ENCODE measurements around the gene ZNF770. TPM values are rescaled to one million over a fixed set of nuclear protein-coding genes. Genes with fewer than 3 reads are reported as not detected.
"Not testable (repeated sequence)": the region's sequence is repeated elsewhere in the genome, so short reads cannot be mapped to it uniquely, and the experiment has no call there.

Gene ZNF770
- total RNA-seq, 1 experiment from 2014 or later: 26.9 TPM

DNA sequence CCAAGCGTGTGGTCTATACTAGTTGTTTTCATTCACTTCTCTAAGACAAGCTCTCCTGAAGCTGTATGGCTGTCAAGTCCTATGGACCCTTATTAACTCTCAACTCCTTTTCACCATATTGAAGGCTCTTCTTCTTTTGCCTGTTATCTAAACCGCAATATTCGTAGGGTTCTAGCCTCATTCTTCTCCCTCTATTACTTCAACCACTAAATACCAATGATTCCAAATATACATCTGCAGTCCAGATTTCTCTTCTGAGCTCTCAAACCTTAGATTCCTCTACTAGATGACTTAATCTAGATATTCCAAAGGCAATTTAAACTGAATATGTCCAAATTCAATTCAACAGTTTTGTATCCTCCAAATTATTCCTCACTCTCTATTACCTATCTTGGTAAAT, 43.2 kb downstream of the ZNF770 start:
- Histone ChIP-seq H3K36me3 (ENCODE audit: low read depth, low read length) (peaks cover 33% of the 10 kb centered on the region), H4K20me1 (ENCODE audit: low read length) (no peaks in the 10 kb centered on the region), H3K4me3 (ENCODE audit: low read length) (no peak overlapping the region), H3K27me3 (ENCODE audit: low read length) (no peaks in the 10 kb centered on the region), H3K9me3 (ENCODE audit: low read length) (no peaks in the 10 kb centered on the region), H3F3A (ENCODE audit: low read length, unreplicated experiment) (no peaks in the 10 kb centered on the region), H2AFZ (ENCODE audit: low read length) (no peak overlapping the region), H3K9ac (ENCODE audit: low read length) (no peak overlapping the region), H3K9me2 (replicated peaks; ENCODE audit: low read length) (no peaks in the 10 kb centered on the region), H3K79me2 (ENCODE audit: low read length) (no peaks in the 10 kb centered on the region), H3K4me2 (ENCODE audit: low read length) (no peak overlapping the region), H3K4me1 (ENCODE audit: insufficient read depth, low read length) (no peaks in the 10 kb centered on the region), H3K27ac (ENCODE audit: low read length) (no peak overlapping the region)
- TF ChIP-seq CTCF (conservative IDR thresholded peaks at IDR 0.05; ENCODE audit: low read depth, low read length) (no peak), EZH2phosphoT487 (IDR thresholded peaks at IDR 0.05; ENCODE audit: borderline replicate concordance, low read length) (no peak), EZH2 (IDR thresholded peaks at IDR 0.05; ENCODE audit: low read length, unreplicated experiment) (no peak)
- intact Hi-C loops (cut with micrococcal nuclease): no loop called here
- ChIA-PET POLR2A (ENCODE audit: unreplicated experiment) (interaction anchor here (0.6 kb wide), 1 partner anchor 202 kb away, joined by 4 read pairs; no protein-coding TSS in a partner anchor), CTCF (interaction anchor here (1.0 kb wide), 1 partner anchor 237 kb away, joined by 3 read pairs; no protein-coding TSS in a partner anchor)
- ATAC-seq: no peak
- no TSS peak for BruUV-seq (replicated peaks)
- no peak for DNase-seq

DNA sequence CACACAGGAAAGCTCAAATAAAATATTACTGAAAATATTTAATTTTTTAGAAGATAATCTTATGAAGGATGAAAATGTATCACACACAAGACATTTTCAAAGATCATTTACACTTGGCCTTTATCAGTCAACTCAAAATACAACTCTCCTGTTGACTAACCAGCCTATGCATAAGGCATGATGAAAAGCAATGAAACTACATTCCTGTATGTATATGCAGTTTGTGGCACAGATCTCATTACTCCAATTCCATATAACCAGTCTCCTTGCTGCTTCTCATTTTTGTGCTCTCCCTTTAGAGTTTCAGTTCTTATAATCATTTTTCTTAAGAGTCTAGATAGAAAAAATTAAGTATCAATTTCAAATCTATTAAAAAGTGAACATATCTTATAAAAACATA, 44.4 kb downstream of the ZNF770 start:
- no peaks in the 10 kb centered on the region for H3K9me2 ChIP-seq (replicated peaks; ENCODE audit: low read length)
- peaks cover 40% of the 10 kb centered on the region for H3K36me3 ChIP-seq (ENCODE audit: low read depth, low read length)
- H3K27me3 ChIP-seq (ENCODE audit: low read length): no peaks in the 10 kb centered on the region
- DNase-seq: no peak
- no peak overlapping the region for H3K4me3 ChIP-seq (ENCODE audit: low read length)
- ChIA-PET CTCF (no interaction called here), POLR2A (ENCODE audit: unreplicated experiment) (no interaction called here)
- no peak for ATAC-seq
- H3K4me2 ChIP-seq (ENCODE audit: low read length): no peak overlapping the region
- H3K9ac ChIP-seq (ENCODE audit: low read length): no peak overlapping the region
- H3K9me3 ChIP-seq (ENCODE audit: low read length): no peaks in the 10 kb centered on the region
- H2AFZ ChIP-seq (ENCODE audit: low read length): no peak overlapping the region
- no peaks in the 10 kb centered on the region for H4K20me1 ChIP-seq (ENCODE audit: low read length)
- intact Hi-C loops (cut with micrococcal nuclease): no loop called here
- no peak overlapping the region for H3K27ac ChIP-seq (ENCODE audit: low read length)
- no peaks in the 10 kb centered on the region for H3K4me1 ChIP-seq (ENCODE audit: insufficient read depth, low read length)
- no peak for TF ChIP-seq EZH2phosphoT487 (IDR thresholded peaks at IDR 0.05; ENCODE audit: borderline replicate concordance, low read length)
- TF ChIP-seq CTCF (conservative IDR thresholded peaks at IDR 0.05; ENCODE audit: low read depth, low read length): no peak
- no peak for TF ChIP-seq EZH2 (IDR thresholded peaks at IDR 0.05; ENCODE audit: low read length, unreplicated experiment)
- no TSS peak for BruUV-seq (replicated peaks)
- no peaks in the 10 kb centered on the region for H3F3A ChIP-seq (ENCODE audit: low read length, unreplicated experiment)
- no peaks in the 10 kb centered on the region for H3K79me2 ChIP-seq (ENCODE audit: low read length)

GRCh38 chr15:34943264-34943663, 44.8 kb downstream of the ZNF770 start:
- peaks cover 44% of the 10 kb centered on the region for H3K36me3 ChIP-seq (ENCODE audit: low read depth, low read length)
- CTCF ChIA-PET; H3K79me2 ChIP-seq (ENCODE audit: low read length); H4K20me1 ChIP-seq (ENCODE audit: low read length); H3K4me3 ChIP-seq (ENCODE audit: low read length); H3K4me1 ChIP-seq (ENCODE audit: insufficient read depth, low read length); H3K9me3 ChIP-seq (ENCODE audit: low read length); H3K4me2 ChIP-seq (ENCODE audit: low read length); H2AFZ ChIP-seq (ENCODE audit: low read length); ATAC-seq; H3K9me2 ChIP-seq (replicated peaks; ENCODE audit: low read length); H3K9ac ChIP-seq (ENCODE audit: low read length); H3K27me3 ChIP-seq (ENCODE audit: low read length); POLR2A ChIA-PET (ENCODE audit: unreplicated experiment); H3K27ac ChIP-seq (ENCODE audit: low read length); H3F3A ChIP-seq (ENCODE audit: low read length, unreplicated experiment); intact Hi-C loops (cut with micrococcal nuclease); BruUV-seq (replicated peaks); DNase-seq: not testable (repeated sequence)

Data from PC-3 (cell line).